IPS-20b (cell line): ENCODE measurements around the gene BTRC.
"Not testable (repeated sequence)": the region's sequence is repeated elsewhere in the genome, so short reads cannot be mapped to it uniquely, and the experiment has no call there.

Experiments used
- H3K27ac ChIP-seq: one replicate; pipeline ENCODE4 v1.5.1; 2013; ENCODE audit warnings: low read length
- H3K27me3 ChIP-seq: 2 replicates; pipeline ENCODE4 v1.6.1; 2013; ENCODE audit warnings: mild to moderate bottlenecking, low read length, inconsistent platforms; ENCODE audit not compliant: insufficient read depth
- H3K36me3 ChIP-seq: 2 replicates; pipeline ENCODE4 v1.6.1; 2013; ENCODE audit warnings: low read depth, mild to moderate bottlenecking, inconsistent platforms, low read length, moderate library complexity; ENCODE audit not compliant: insufficient read depth
- H3K4me1 ChIP-seq: 2 replicates; pipeline ENCODE4 v1.6.1; 2013; ENCODE audit warnings: mild to moderate bottlenecking, control low read depth, inconsistent platforms, low read length, moderate library complexity; ENCODE audit not compliant: insufficient read depth
- H3K4me3 ChIP-seq: 2 replicates; pipeline ENCODE4 v1.5.1; 2013; ENCODE audit warnings: mild to moderate bottlenecking, low read length, inconsistent platforms
- H3K9ac ChIP-seq: 2 replicates; pipeline ENCODE4 v1.6.1; 2013; ENCODE audit warnings: low read depth, mild to moderate bottlenecking, inconsistent platforms, low read length, moderate library complexity
- H3K9me3 ChIP-seq: 2 replicates; pipeline ENCODE4 v1.6.1; 2013; ENCODE audit warnings: mild to moderate bottlenecking, low read depth, low read length, inconsistent platforms; ENCODE audit not compliant: insufficient read depth

BTRC gene

GRCh38 chr10:101373063-101373462 lies 19.1 kb downstream of the BTRC start:
- Histone ChIP-seq H3K9ac (no peak overlapping the region), H3K36me3 (no peaks in the 10 kb centered on the region), H3K4me3 (no peak overlapping the region), H3K4me1 (no peaks in the 10 kb centered on the region; the same call in 1 of the 2 replicates), H3K9me3 (no peaks in the 10 kb centered on the region), H3K27ac (no peak overlapping the region), H3K27me3 (no peaks in the 10 kb centered on the region)

GRCh38 chr10:101373993-101374392 lies 20.0 kb downstream of the BTRC start:
- not testable (repeated sequence) for H3K4me1 ChIP-seq, H3K9me3 ChIP-seq, H3K4me3 ChIP-seq, H3K36me3 ChIP-seq, H3K27me3 ChIP-seq, H3K27ac ChIP-seq, H3K9ac ChIP-seq

GRCh38 chr10:101375076-101375475 lies 21.1 kb downstream of the BTRC start:
- no peak overlapping the region for H3K27ac ChIP-seq
- H3K4me1 ChIP-seq, result no peaks in the 10 kb centered on the region; the same call in 1 of the 2 replicates
- H3K27me3 ChIP-seq, result no peaks in the 10 kb centered on the region
- no peak overlapping the region for H3K9ac ChIP-seq
- H3K9me3 ChIP-seq, result no peaks in the 10 kb centered on the region
- H3K36me3 ChIP-seq, result no peaks in the 10 kb centered on the region
- no peak overlapping the region for H3K4me3 ChIP-seq

GRCh38 chr10:101379663-101380352 lies 25.8 kb downstream of the BTRC start:
- no peaks in the 10 kb centered on the region for H3K27me3 ChIP-seq
- no peaks in the 10 kb centered on the region for H3K4me1 ChIP-seq
- H3K9me3 ChIP-seq, result no peaks in the 10 kb centered on the region
- H3K27ac ChIP-seq, result no peak overlapping the region
- H3K4me3 ChIP-seq, result no peak overlapping the region
- H3K9ac ChIP-seq, result no peak overlapping the region
- H3K36me3 ChIP-seq, result no peaks in the 10 kb centered on the region

- H3K4me1 ChIP-seq, result no peaks in the 10 kb centered on the region
Observed at GRCh38 chr10:101380353-101381017, 26.5 kb downstream of the BTRC start.

GRCh38 chr10:101385866-101386658 lies 32.1 kb downstream of the BTRC start:
- H3K27me3 ChIP-seq, result no peaks in the 10 kb centered on the region
- H3K9ac ChIP-seq, result no peak overlapping the region
- no peak overlapping the region for H3K4me3 ChIP-seq
- no peaks in the 10 kb centered on the region for H3K9me3 ChIP-seq
- no peak overlapping the region for H3K27ac ChIP-seq
- no peaks in the 10 kb centered on the region for H3K36me3 ChIP-seq
- H3K4me1 ChIP-seq, result no peaks in the 10 kb centered on the region

More at GRCh38 chr10:101380353-101381017, 26.5 kb downstream of the BTRC start:
- no peaks in the 10 kb centered on the region for H3K36me3 ChIP-seq
- no peak overlapping the region for H3K27ac ChIP-seq
- no peaks in the 10 kb centered on the region for H3K9me3 ChIP-seq
- no peak overlapping the region for H3K9ac ChIP-seq
- H3K4me3 ChIP-seq, result no peak overlapping the region
- H3K27me3 ChIP-seq, result no peaks in the 10 kb centered on the region

GRCh38 chr10:101386659-101387259 lies 32.8 kb downstream of the BTRC start:
- Histone ChIP-seq H3K36me3 (no peaks in the 10 kb centered on the region), H3K27ac (no peak overlapping the region), H3K27me3 (no peaks in the 10 kb centered on the region), H3K9me3 (no peaks in the 10 kb centered on the region), H3K9ac (no peak overlapping the region), H3K4me3 (no peak overlapping the region), H3K4me1 (no peaks in the 10 kb centered on the region)

- Histone ChIP-seq H3K9ac (no peak overlapping the region), H3K9me3 (no peaks in the 10 kb centered on the region), H3K27me3 (no peaks in the 10 kb centered on the region), H3K4me3 (no peak overlapping the region), H3K4me1 (no peaks in the 10 kb centered on the region), H3K36me3 (no peaks in the 10 kb centered on the region), H3K27ac (no peak overlapping the region)
Observed at GRCh38 chr10:101388676-101389276, 34.8 kb downstream of the BTRC start.

- H3K4me3 ChIP-seq, result not testable (repeated sequence)
Observed at GRCh38 chr10:101389532-101389931, 35.6 kb downstream of the BTRC start.

GRCh38 chr10:101389986-101390531 lies 36.1 kb downstream of the BTRC start:
- Histone ChIP-seq H3K9ac (no peak overlapping the region), H3K9me3 (no peaks in the 10 kb centered on the region), H3K27ac (no peak overlapping the region), H3K4me3 (no peak overlapping the region), H3K4me1 (peaks cover 3% of the 10 kb centered on the region; the same call in 1 of the 2 replicates), H3K36me3 (no peaks in the 10 kb centered on the region), H3K27me3 (no peaks in the 10 kb centered on the region)

More at GRCh38 chr10:101389532-101389931, 35.6 kb downstream of the BTRC start:
- H3K9me3 ChIP-seq, H3K9ac ChIP-seq, H3K27me3 ChIP-seq, H3K36me3 ChIP-seq, H3K4me1 ChIP-seq, H3K27ac ChIP-seq: not testable (repeated sequence)

GRCh38 chr10:101393378-101393777 lies 39.4 kb downstream of the BTRC start:
- no peaks in the 10 kb centered on the region for H3K27me3 ChIP-seq

More at GRCh38 chr10:101393378-101393777, 39.4 kb downstream of the BTRC start:
- Histone ChIP-seq H3K9me3 (no peaks in the 10 kb centered on the region), H3K4me3 (no peak overlapping the region), H3K4me1 (peaks cover 3% of the 10 kb centered on the region; the same call in 1 of the 2 replicates), H3K36me3 (no peaks in the 10 kb centered on the region), H3K27ac (no peak overlapping the region), H3K9ac (no peak overlapping the region)
